ENCODE data around the gene DKC1.

DKC1 gene

GRCh38 chrX:154734061-154734781 is 28.4 kb upstream of the DKC1 start:
- H3K4me3 ChIP-seq (ENCODE audit: low read length), result peak overlapping the region; percentile 37
- peak; percentile 78 for DNase-seq (ENCODE audit: low read depth, low spot score)

- no peak for DNase-seq (ENCODE audit: low read depth, low spot score)
- no peak overlapping the region for H3K4me3 ChIP-seq (ENCODE audit: low read length)
These were observed 26.8 kb upstream of the DKC1 start for GRCh38 chrX:154735695-154736393.

GRCh38 chrX:154737136-154737535 is 25.5 kb upstream of the DKC1 start:
- DNase-seq (ENCODE audit: low read depth, low spot score), result no peak
- no peak overlapping the region for H3K4me3 ChIP-seq (ENCODE audit: low read length)

GRCh38 chrX:154738011-154738738 is 24.5 kb upstream of the DKC1 start:
- peak; percentile 46 for DNase-seq (ENCODE audit: low read depth, low spot score)
- 0 out of 2 replicates have a peak overlapping the region, but pooled peaks have one; percentile 7 for H3K4me3 ChIP-seq (ENCODE audit: low read length)

- no peak for DNase-seq (ENCODE audit: low read depth, low spot score)
- no peak overlapping the region for H3K4me3 ChIP-seq (ENCODE audit: low read length)
These were observed 22.7 kb upstream of the DKC1 start for GRCh38 chrX:154739952-154740465.

GRCh38 chrX:154742613-154743012 is 20.1 kb upstream of the DKC1 start:
- DNase-seq (ENCODE audit: low read depth, low spot score), result no peak

GRCh38 chrX:154748712-154749339 is 13.8 kb upstream of the DKC1 start:
- H3K4me3 ChIP-seq (ENCODE audit: low read length), result no peak overlapping the region; the same call in 1 of the 2 replicates
- peak; percentile 69 for DNase-seq (ENCODE audit: low read depth, low spot score)

More at GRCh38 chrX:154742613-154743012, 20.1 kb upstream of the DKC1 start:
- no peak overlapping the region for H3K4me3 ChIP-seq (ENCODE audit: low read length)

- peak overlapping the region; percentile 57 for H3K4me3 ChIP-seq (ENCODE audit: low read length)
- no peak for DNase-seq (ENCODE audit: low read depth, low spot score)
These were observed 12.8 kb upstream of the DKC1 start for GRCh38 chrX:154749856-154750255.

GRCh38 chrX:154750301-154751202 is 12.1 kb upstream of the DKC1 start, which contains the start of gene GAB3:
Gene GAB3 (minus strand): TSS chrX:154751077. CDS start chrX:154751025, 52 bp downstream.
- peak within 1 kb of the TSS; percentile 57 for H3K4me3 ChIP-seq (ENCODE audit: low read length)
- DNase-seq (ENCODE audit: low read depth, low spot score), result no peak

- no peak for DNase-seq (ENCODE audit: low read depth, low spot score)
- H3K4me3 ChIP-seq (ENCODE audit: low read length), result peak overlapping the region; percentile 28
These were observed 11.4 kb upstream of the DKC1 start for GRCh38 chrX:154751203-154751668.

GRCh38 chrX:154751669-154752271 is 10.9 kb upstream of the DKC1 start:
- H3K4me3 ChIP-seq (ENCODE audit: low read length), result no peak overlapping the region
- no peak for DNase-seq (ENCODE audit: low read depth, low spot score)

GRCh38 chrX:154758696-154759095 is 4.0 kb upstream of the DKC1 start:
- no peak for DNase-seq (ENCODE audit: low read depth, low spot score)
- H3K4me3 ChIP-seq (ENCODE audit: low read length), result no peak overlapping the region

GRCh38 chrX:154761977-154762536 is 607 bp upstream of the DKC1 start:
- DNase-seq (ENCODE audit: low read depth, low spot score), result no peak
- peak overlapping the region; percentile 63 for H3K4me3 ChIP-seq (ENCODE audit: low read length)

GRCh38 chrX:154774622-154775021 is 12.0 kb downstream of the DKC1 start:
- DNase-seq (ENCODE audit: low read depth, low spot score), result no peak
- H3K4me3 ChIP-seq (ENCODE audit: low read length), result no peak overlapping the region

- no peak overlapping the region for H3K4me3 ChIP-seq (ENCODE audit: low read length)
- no peak for DNase-seq (ENCODE audit: low read depth, low spot score)
These were observed 13.0 kb downstream of the DKC1 start for GRCh38 chrX:154775419-154776349.

GRCh38 chrX:154776753-154777152 is 14.1 kb downstream of the DKC1 start:
- DNase-seq (ENCODE audit: low read depth, low spot score), result no peak
- H3K4me3 ChIP-seq (ENCODE audit: low read length), result no peak overlapping the region
